Endothelial cell of umbilical vein (primary cell): Measurements from ENCODE around the gene FAM217A. TPM values are rescaled to one million over a fixed set of nuclear protein-coding genes. Genes with fewer than 3 reads are reported as not detected.

Experiments used
- BruUV-seq: library from RNA; stranded (reverse); fragments of 400-500 nt; replicated peaks from 2 replicates; lab custom pipeline; 2021; lab: Mats Ljungman, UMichigan
- CTCF ChIA-PET: fragments of 300-600, 350-600 bp; sonication (Branson Sonifier 250); formaldehyde crosslinking; loops from one replicate; lab custom pipeline; 2021; ENCODE audit warnings: antibody characterized with exemption, inconsistent platforms; lab: Charles Lee
- POLR2A ChIA-PET: fragments of 300-600, 350-600 bp; sonication (Branson Sonifier 250); formaldehyde crosslinking; loops from one replicate; lab custom pipeline; 2021; ENCODE audit warnings: antibody characterized with exemption, inconsistent platforms; lab: Charles Lee
- DNase-seq: peaks from one replicate; pipeline ENCODE4 v3.0.0-alpha.2; 2011; ENCODE audit warnings: low read depth, low spot score
- FAIRE-seq: peaks from 2 replicates; lab custom pipeline; 2011; peaks lifted over from hg19 to GRCh38; lab: Jason Lieb, UNC
- H2AFZ ChIP-seq: 2 replicates; pipeline ENCODE4 v1.6.0; 2012; ENCODE audit warnings: low read depth, low read length, control low read depth, inconsistent platforms
- H3K27ac ChIP-seq: 2 replicates; pipeline ENCODE4 v1.5.1; 2011; ENCODE audit warnings: low read depth, mild to moderate bottlenecking, control low read depth, low read length, moderate library complexity; ENCODE audit not compliant: insufficient read depth
- H3K27me3 ChIP-seq, 2 experiments: 2 replicates each; pipeline versions ENCODE4 v1.6.0 to v1.6.1; 2011; ENCODE audit warnings: low read length in 2 of 2, mixed read lengths in 1 of 2; ENCODE audit not compliant: control insufficient read depth in 2 of 2, insufficient read depth in 2 of 2
- H3K36me3 ChIP-seq, 2 experiments: 2 replicates in 1 of 2; 3 replicates in 1 of 2; pipeline ENCODE4 v1.5.1; 2011; ENCODE audit warnings: low read length in 2 of 2, mild to moderate bottlenecking in 1 of 2, moderate library complexity in 1 of 2; ENCODE audit not compliant: control insufficient read depth in 2 of 2, insufficient read depth in 2 of 2; ENCODE audit errors: extremely low read depth in 1 of 2
- H3K4me1 ChIP-seq: 3 replicates; pipeline ENCODE4 v1.5.1; 2011; ENCODE audit warnings: mild to moderate bottlenecking, low read length; ENCODE audit not compliant: control insufficient read depth, insufficient read depth; ENCODE audit errors: extremely low read depth
- H3K4me2 ChIP-seq: 2 replicates; pipeline ENCODE4 v1.6.1; 2011; ENCODE audit warnings: low read length, control low read depth, mixed read lengths; ENCODE audit not compliant: insufficient read depth
- H3K4me3 ChIP-seq, 3 experiments: fragments of 200-600 bp in 1 of 3; sonication (generic), shearing (Covaris generic) in 1 of 3; replicated peaks in 1 of 3; 2 replicates each; pipeline ENCODE4 v1.5.1; 2011 to 2016; ENCODE audit warnings: control low read depth in 3 of 3, low read length in 3 of 3, mild to moderate bottlenecking in 2 of 3, inconsistent platforms in 1 of 3, low read depth in 1 of 3, moderate library complexity in 1 of 3; ENCODE audit not compliant: insufficient read depth in 1 of 3
- H3K79me2 ChIP-seq: 2 replicates; pipeline ENCODE4 v1.6.0; 2012; ENCODE audit warnings: low read length, inconsistent platforms; ENCODE audit not compliant: control insufficient read depth, insufficient read depth
- H3K9ac ChIP-seq: replicated peaks from 2 replicates; pipeline ENCODE3; 2011; ENCODE audit warnings: low read length, control low read depth; ENCODE audit not compliant: insufficient read depth; ENCODE audit errors: extremely low read depth
- H3K9me1 ChIP-seq: replicated peaks from 3 replicates; pipeline ENCODE4 v1.6.0; 2011; ENCODE audit warnings: mild to moderate bottlenecking, low read length; ENCODE audit not compliant: control insufficient read depth, insufficient read depth; ENCODE audit errors: extremely low read depth
- H3K9me3 ChIP-seq: replicated peaks from 2 replicates; pipeline ENCODE4 v1.5.1; 2012; ENCODE audit warnings: low read length, inconsistent platforms; ENCODE audit not compliant: control insufficient read depth, insufficient read depth
- H4K20me1 ChIP-seq: replicated peaks from 2 replicates; pipeline ENCODE3; 2011; ENCODE audit warnings: mild to moderate bottlenecking, low read length; ENCODE audit not compliant: control insufficient read depth, insufficient read depth; ENCODE audit errors: extremely low read depth
- CTCF ChIP-seq, 2 donors: IDR thresholded peaks; 1 replicate in 1 of 2; 2 replicates in 1 of 2; pipeline ENCODE4 v1.5.1; 2011; ENCODE audit warnings: low read length in 2 of 2, mild to moderate bottlenecking in 2 of 2, moderate library complexity in 2 of 2, control low read depth in 1 of 2, inconsistent platforms in 1 of 2, low read depth in 1 of 2; ENCODE audit not compliant: insufficient read depth in 1 of 2; ENCODE audit errors: extremely low read depth in 1 of 2
- EZH2 ChIP-seq: IDR thresholded peaks from 2 replicates; pipeline ENCODE4 v1.6.1; 2012; ENCODE audit warnings: borderline replicate concordance, low read depth, mild to moderate bottlenecking, moderate library complexity, low read length, inconsistent platforms; ENCODE audit not compliant: severe bottlenecking
- FOS ChIP-seq: IDR thresholded peaks from 2 replicates; pipeline ENCODE4 v1.6.1; 2011; ENCODE audit warnings: mild to moderate bottlenecking, low read length, moderate library complexity, borderline replicate concordance; ENCODE audit not compliant: insufficient read depth
- GATA2 ChIP-seq: IDR thresholded peaks from 2 replicates; pipeline ENCODE4 v1.7.0; 2011; ENCODE audit warnings: low read depth, mild to moderate bottlenecking, moderate library complexity, mixed read lengths, low read length; ENCODE audit not compliant: insufficient read length, insufficient read depth
- JUN ChIP-seq: IDR thresholded peaks from 2 replicates; pipeline ENCODE4 v1.6.1; 2011; ENCODE audit warnings: borderline replicate concordance, low read depth; ENCODE audit not compliant: insufficient read length, insufficient read depth
- MYC ChIP-seq: IDR thresholded peaks from one replicate; pipeline ENCODE4 v1.6.1; 2011; ENCODE audit warnings: mild to moderate bottlenecking, low read depth, low read length
- POLR2A ChIP-seq: IDR thresholded peaks from 2 replicates; pipeline ENCODE4 v1.6.1; 2012; ENCODE audit warnings: low read depth, mild to moderate bottlenecking, control low read depth, low read length
- POLR2AphosphoS5 ChIP-seq: IDR thresholded peaks from 2 replicates; pipeline ENCODE4 v1.6.1; 2012; ENCODE audit warnings: low read depth, mild to moderate bottlenecking, control low read depth, low read length, moderate library complexity; ENCODE audit not compliant: insufficient read depth
- dilution Hi-C: fragments of 300-500 bp; cut with MboI; formaldehyde crosslinking; loops from one replicate; pipeline ENCODE4 v1.15.0; 2019; ENCODE audit warnings: low sequenced_read_pairs; ENCODE audit not compliant: extremely low pct_ligation_motif_present
- intact Hi-C: fragments of 100-400 bp; cut with micrococcal nuclease; formaldehyde crosslinking; loops from one replicate; pipeline ENCODE4 v1.10.0; 2022
- polyA plus RNA-seq, 4 experiments: library from polyadenylated mRNA; depleted of rRNA in 3 of 4; stranded (reverse) in 3 of 4; unstranded in 1 of 4; fragments of >200 nt; gene quantifications; 2 replicates each; pipeline versions ENCODE4 v1.2.1 to v1.2.3, GENCODE V29; 2011 to 2012; ENCODE audit warnings: missing spikeins in 1 of 4
- total RNA-seq: library from RNA; stranded (reverse); gene quantifications from 2 replicates; pipeline ENCODE4 v1.2.3, GENCODE V29; 2021
- TF ChIP-seq, protein P1 (sequence below): IDR thresholded peaks from 2 replicates; pipeline ENCODE4 v1.6.1; 2011; ENCODE audit not compliant: insufficient read depth, insufficient read length

The FAM217A gene
- total and polyA plus RNA-seq, 2 donors (not counting 3 experiments of a cell fraction or from before 2014, with no cell fraction given): not detected

GRCh38 chr6:4049246-4049645 is 29.7 kb downstream of the FAM217A start:
- no TSS peak for BruUV-seq
- dilution Hi-C loops (no loop called here), intact Hi-C loops (no loop called here)
- Histone ChIP-seq H3K27ac (peak overlapping the region; percentile 39), H3K36me3 (peaks cover 12 to 18% of the 10 kb centered on the region in 2 experiments), H3K4me3 (no peak overlapping the region), H3K27me3 (no peaks in the 10 kb centered on the region), H3K9ac (no peak overlapping the region), H3K4me2 (no peak overlapping the region), H2AFZ (no peak overlapping the region), H4K20me1 (no peaks in the 10 kb centered on the region), H3K4me1 (peaks cover 9% of the 10 kb centered on the region), H3K9me1 (no peaks in the 10 kb centered on the region), H3K79me2 (peaks cover 15% of the 10 kb centered on the region), H3K9me3 (no peaks in the 10 kb centered on the region)
- FAIRE-seq (peak; percentile 31), DNase-seq (peak; percentile 72)
- ChIA-PET CTCF (interaction anchor here (1.0 to 1.6 kb wide), 2 partner anchors 8 to 161 kb away, joined by 5 to 6 read pairs; no protein-coding TSS in a partner anchor), POLR2A (no interaction called here)
- TF ChIP-seq JUN (peak; percentile 20), GATA2 (no peak)

DNA sequence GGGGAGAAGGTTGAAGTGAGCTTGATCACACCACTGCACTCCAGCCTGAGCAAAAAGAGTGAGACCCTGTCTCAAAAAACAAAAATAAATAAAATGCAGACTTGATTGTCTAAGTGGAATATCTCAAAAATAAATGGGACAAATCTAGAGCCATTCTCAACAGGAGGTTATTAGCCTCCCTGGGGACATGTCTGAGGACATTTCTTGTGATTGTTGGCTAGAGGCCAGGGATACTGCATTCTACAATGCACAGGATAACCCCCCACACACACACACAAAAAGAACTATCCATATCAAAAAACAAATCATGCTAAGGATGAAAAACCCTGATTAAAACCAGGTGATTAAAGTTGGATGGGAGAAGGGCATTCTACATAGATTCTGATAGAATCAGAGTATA is 37.5 kb downstream of the FAM217A start:
- H3K4me2 ChIP-seq: no peak overlapping the region
- H3K36me3 ChIP-seq: peaks cover 15 to 48% of the 10 kb centered on the region in 2 experiments
- no peak overlapping the region for H3K27ac ChIP-seq
- H3K9me3 ChIP-seq: no peaks in the 10 kb centered on the region
- no peaks in the 10 kb centered on the region for H3K9me1 ChIP-seq
- peaks cover 55% of the 10 kb centered on the region for H3K79me2 ChIP-seq
- BruUV-seq: no TSS peak
- TF ChIP-seq POLR2A (no peak), CTCF (IDR thresholded peaks at IDR 0.05; ENCODE audit: extremely low read depth in 1 of 2, insufficient read depth in 1 of 2, low read depth in 1 of 2, low read length in 2 of 2) (no peak), FOS (no peak), POLR2AphosphoS5 (no peak), EZH2 (no peak), MYC (no peak)
- TF ChIP-seq, protein P1, sequence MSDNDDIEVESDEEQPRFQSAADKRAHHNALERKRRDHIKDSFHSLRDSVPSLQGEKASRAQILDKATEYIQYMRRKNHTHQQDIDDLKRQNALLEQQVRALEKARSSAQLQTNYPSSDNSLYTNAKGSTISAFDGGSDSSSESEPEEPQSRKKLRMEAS: no peak
- dilution Hi-C loops: no loop called here
- intact Hi-C loops: no loop called here
- H3K9ac ChIP-seq: no peak overlapping the region
- H2AFZ ChIP-seq: no peak overlapping the region
- no peak overlapping the region for H3K4me3 ChIP-seq
- ChIA-PET CTCF (no interaction called here), POLR2A (no interaction called here)
- no peaks in the 10 kb centered on the region for H3K4me1 ChIP-seq
- DNase-seq: no peak
- no peak for FAIRE-seq
- H3K27me3 ChIP-seq: no peaks in the 10 kb centered on the region
- H4K20me1 ChIP-seq: no peaks in the 10 kb centered on the region
